ENCODE data around the gene VTCN1.

DNA sequence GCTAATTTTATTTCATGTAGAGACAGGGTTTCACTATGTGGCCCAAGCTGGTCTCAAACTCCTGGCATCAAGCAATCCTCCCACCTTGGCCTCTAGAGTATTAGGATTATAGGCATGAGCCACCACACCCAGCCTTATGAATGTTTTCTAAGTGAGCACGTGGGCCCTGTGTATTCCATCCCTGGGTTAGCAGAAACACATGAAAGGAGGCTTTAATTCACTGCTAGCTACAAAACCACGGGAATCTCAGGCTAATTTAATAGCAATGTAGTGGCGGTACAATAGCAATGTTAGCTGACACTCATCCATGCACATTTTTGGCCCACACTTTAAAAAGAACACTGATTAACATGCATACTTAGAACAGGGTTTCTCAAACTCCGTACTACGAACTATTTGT, 32.0 kb downstream of the VTCN1 start:
- TF ChIP-seq, protein P1, sequence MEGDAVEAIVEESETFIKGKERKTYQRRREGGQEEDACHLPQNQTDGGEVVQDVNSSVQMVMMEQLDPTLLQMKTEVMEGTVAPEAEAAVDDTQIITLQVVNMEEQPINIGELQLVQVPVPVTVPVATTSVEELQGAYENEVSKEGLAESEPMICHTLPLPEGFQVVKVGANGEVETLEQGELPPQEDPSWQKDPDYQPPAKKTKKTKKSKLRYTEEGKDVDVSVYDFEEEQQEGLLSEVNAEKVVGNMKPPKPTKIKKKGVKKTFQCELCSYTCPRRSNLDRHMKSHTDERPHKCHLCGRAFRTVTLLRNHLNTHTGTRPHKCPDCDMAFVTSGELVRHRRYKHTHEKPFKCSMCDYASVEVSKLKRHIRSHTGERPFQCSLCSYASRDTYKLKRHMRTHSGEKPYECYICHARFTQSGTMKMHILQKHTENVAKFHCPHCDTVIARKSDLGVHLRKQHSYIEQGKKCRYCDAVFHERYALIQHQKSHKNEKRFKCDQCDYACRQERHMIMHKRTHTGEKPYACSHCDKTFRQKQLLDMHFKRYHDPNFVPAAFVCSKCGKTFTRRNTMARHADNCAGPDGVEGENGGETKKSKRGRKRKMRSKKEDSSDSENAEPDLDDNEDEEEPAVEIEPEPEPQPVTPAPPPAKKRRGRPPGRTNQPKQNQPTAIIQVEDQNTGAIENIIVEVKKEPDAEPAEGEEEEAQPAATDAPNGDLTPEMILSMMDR (IDR thresholded peaks at IDR 0.05): no peak
- TF ChIP-seq ZFX (IDR thresholded peaks at IDR 0.05; ENCODE audit: borderline replicate concordance): no peak

Measured in 22Rv1 (cell line).